Right renal pelvis (tissue), 4 donors: ENCODE results near the gene OCLN. TPM values are rescaled to one million over a fixed set of nuclear protein-coding genes. Genes with fewer than 3 reads are reported as not detected.
A peak's percentile ranks its signal among the peaks of the same experiment; 100 is the strongest.
"Not testable (repeated sequence)": the region's sequence is repeated elsewhere in the genome, so short reads cannot be mapped to it uniquely, and the experiment has no call there.

Source experiments
- DNase-seq, 4 donors: peaks; one replicate each; pipeline ENCODE4 v3.0.0-alpha.2; 2013; ENCODE audit warnings: low read depth in 4 of 4, low spot score in 3 of 4, missing footprints in 1 of 4
- polyA plus RNA-seq, 4 donors: library from polyadenylated mRNA; unstranded; fragments of 120-200 nt; gene quantifications; one replicate each; pipeline ENCODE4 v1.2.1, GENCODE V29; 2013; ENCODE audit not compliant: insufficient read length in 4 of 4

OCLN gene
- polyA plus RNA-seq, 4 donors: 32.2 to 48.3 (median 42.9) TPM

GRCh38 chr5:69491027-69491426 is 1.6 kb upstream of the OCLN start:
- DNase-seq: no peak

DNA sequence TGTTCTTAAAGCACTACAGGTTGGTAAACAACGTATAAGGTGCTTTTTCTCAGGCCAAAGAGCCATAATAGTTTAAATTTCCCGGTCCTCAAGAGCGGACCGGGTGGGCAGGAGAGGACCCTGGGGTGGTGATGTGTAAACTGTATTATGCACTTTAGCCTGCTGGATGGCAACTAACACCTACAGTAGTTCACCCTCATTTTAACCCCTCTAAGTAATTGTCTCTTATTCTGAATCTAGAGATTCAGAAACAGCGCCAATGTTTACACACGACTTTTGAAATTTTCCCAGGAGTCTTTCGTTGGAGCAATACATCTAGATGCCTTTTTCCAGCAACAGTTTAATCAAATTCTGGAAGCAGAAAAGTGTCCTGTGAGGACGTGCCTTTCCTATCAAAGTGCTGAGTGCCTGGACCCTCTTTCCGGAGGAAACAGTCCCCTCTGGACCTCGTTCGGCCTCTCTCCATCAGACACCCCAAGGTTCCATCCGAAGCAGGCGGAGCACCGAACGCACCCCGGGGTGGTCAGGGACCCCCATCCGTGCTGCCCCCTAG is 676 bp upstream of the OCLN start:
- DNase-seq: no peak

DNA sequence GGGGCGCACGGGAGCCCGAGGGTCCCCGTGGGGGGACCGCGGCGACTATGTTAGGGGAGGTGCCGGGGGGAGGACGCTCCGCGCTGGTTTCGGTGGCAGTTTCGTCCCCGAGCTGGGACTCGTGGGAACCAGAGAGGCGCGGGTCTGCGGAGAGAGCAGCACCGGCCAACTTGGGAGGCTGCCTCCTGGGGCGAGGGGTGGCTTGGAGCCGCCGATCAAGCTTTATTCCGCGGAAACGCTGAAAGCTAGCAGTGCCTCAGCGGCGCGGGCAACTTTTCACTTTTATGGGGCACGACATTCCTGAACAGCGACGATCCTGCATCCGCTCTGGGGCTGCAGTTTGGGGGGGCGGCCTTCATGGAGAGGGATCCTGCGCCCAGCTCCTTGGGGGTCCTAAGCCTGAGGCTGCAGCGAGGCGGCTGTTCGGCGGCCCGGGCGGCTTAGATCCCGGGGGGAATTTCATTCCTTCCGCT is 369 bp downstream of the OCLN start:
- DNase-seq: no peak

GRCh38 chr5:69493396-69494133 is 975 bp downstream of the OCLN start:
- peak in 1 of 4 donors; percentile 28 for DNase-seq

- DNase-seq: no peak
Observed at GRCh38 chr5:69494452-69494851, 1.9 kb downstream of the OCLN start.

- no peak for DNase-seq
Observed at GRCh38 chr5:69497006-69497520, 4.5 kb downstream of the OCLN start.

- no peak for DNase-seq
Observed at GRCh38 chr5:69498384-69498783, 5.8 kb downstream of the OCLN start.

DNA sequence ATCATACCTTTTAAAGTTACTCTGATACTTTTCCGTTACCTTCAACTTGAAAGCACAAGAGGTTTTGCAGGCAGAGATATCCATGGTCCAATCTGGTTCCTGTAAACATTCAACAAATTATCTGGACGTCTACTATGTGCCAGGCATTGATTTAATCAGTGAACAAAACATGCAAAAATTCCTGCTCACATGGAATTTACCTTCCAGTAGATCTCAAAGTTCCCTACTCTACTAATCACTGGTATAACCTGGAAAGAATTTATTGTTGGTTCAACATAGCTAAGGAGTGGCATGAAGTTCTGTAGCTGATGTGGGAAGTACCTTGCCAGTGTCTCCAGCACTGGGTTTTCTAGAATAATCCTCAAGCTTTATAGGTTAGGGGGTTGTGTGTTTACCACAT is 9.8 kb downstream of the OCLN start:
- no peak for DNase-seq

GRCh38 chr5:69502767-69503488 is 10.3 kb downstream of the OCLN start:
- no peak for DNase-seq

GRCh38 chr5:69504036-69504435 is 11.4 kb downstream of the OCLN start:
- DNase-seq: no peak

DNA sequence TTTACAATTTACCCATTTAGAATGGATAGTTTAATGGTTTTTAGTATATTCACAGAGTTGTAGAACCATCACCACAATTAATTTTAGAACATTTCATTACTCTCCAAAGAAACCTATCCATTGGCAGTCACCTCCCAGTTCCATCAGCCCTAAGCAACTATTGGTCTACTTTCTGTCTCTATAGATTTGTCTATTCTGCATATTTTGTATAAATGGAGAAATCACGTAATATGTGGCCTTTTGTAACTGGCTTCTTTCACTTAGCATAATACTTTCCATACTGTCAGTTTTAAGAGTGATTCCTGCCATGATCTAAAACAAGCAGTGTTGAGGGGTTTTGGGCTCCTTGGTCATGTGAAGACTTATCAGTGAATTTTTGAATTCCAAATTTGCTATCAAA is 12.7 kb downstream of the OCLN start:
- no peak for DNase-seq

DNA sequence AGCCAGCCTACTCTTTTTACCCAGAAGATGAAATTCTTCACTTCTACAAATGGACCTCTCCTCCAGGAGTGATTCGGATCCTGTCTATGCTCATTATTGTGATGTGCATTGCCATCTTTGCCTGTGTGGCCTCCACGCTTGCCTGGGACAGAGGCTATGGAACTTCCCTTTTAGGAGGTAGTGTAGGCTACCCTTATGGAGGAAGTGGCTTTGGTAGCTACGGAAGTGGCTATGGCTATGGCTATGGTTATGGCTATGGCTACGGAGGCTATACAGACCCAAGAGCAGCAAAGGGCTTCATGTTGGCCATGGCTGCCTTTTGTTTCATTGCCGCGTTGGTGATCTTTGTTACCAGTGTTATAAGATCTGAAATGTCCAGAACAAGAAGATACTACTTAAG is 16.6 kb downstream of the OCLN start:
- DNase-seq: no peak

- DNase-seq: no peak
Observed at GRCh38 chr5:69510694-69511093, 18.1 kb downstream of the OCLN start.

DNA sequence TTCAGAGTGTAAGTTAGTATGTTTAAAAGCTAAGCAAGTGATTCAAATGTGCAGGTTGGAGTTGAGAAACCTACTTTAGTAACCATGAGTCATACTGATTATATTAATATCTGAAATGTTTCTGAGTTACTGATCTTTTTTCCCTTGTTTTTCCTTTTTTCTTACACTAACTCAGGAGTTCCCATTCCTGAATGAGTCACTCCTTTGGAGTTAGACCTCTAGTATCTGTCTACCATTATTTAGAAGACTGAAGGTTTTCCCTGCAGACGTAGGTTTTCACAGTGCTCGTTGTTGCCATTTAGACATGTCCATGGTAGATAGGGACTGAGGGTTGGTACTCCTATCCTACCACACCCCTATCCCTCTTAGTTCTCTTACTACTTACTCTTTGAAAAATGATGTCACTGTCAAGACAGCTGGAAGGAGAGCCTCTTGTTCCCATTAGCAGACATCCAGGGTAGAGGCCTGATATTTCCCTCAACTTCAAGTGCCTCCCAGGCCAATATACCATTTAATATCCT is 20.2 kb downstream of the OCLN start:
- no peak for DNase-seq

GRCh38 chr5:69515570-69515969 is 23.0 kb downstream of the OCLN start:
- DNase-seq: not testable (repeated sequence)

DNA sequence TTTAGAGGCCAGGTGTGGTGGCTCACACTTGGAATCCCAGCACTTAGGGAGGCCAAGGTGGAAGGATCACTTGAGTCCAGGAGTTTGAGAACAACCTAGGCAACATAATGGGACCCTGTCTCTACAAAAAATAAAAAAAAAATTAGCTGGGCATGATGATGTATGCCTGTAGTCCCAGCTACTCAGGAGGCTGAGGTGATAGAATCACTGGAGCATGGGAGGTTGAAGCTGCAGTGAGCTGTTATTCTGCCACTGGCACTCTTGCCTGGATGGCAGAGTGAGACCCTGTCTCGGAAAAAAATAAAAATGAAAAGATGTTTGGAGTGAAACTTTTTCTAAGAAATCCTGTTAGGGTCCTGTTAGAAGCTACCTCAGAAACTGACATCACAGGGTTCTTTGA is 24.2 kb downstream of the OCLN start:
- DNase-seq: no peak

DNA sequence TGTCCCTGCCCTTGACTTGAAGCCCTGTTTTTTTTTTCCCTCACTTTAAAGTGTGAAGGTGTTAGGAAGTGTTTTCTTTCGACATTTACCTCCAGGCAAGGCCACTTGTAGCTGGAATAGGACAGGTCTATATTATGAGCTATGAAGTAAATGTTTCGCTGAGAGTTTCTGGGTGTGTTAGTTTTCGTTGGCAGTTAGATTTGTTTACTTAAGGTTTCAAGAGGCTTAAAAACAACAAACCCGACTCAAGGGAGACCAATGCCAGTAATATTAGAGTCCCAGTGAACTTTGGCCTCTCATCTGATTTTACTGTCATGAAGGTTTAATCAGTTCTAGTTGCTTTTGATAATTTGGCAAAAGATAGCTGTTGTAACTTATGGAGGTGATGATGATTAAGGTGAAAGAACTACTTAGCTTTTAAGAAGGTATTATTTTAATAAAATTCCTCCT is 25.2 kb downstream of the OCLN start:
- DNase-seq: no peak

DNA sequence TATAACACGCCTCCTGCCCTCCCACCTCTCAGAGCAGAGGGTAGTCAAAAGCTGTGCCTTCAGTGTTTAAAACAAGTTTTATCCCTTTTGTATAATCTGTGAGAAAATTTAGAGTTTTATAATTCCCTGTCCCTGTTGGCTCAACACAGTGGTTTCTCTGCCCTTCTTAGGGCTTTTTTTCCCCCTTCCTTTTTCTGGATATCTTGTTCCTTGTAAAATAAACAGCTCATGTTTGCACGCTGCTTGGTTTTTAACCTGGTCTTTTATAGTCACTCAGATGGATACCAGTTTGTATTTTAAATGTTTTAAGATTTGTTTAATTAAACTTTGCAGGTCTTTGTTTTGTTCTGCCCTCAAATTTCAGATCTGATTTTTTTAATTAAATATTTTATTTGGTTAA is 26.7 kb downstream of the OCLN start:
- no peak for DNase-seq

- no peak for DNase-seq
Observed at GRCh38 chr5:69522035-69522434, 29.4 kb downstream of the OCLN start.

DNA sequence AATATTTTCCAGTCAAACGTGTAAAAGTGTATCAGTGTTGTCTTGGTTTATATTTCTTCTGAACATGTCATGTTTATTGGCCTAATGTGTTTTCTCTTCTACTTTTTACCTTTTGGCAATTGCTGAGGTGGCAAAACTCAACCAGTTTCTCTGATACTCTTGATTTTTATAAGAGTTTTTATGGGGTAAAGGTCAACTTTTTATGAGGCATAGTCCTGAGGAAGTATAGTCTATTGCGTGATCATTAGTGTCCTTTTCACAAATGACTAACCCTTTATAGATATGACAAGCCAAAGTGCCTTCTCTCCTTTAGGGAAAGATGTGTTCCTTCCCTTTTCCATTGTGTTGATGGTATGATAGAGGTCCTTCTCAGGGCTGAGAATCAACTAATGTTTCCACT is 32.9 kb downstream of the OCLN start:
- no peak for DNase-seq

DNA sequence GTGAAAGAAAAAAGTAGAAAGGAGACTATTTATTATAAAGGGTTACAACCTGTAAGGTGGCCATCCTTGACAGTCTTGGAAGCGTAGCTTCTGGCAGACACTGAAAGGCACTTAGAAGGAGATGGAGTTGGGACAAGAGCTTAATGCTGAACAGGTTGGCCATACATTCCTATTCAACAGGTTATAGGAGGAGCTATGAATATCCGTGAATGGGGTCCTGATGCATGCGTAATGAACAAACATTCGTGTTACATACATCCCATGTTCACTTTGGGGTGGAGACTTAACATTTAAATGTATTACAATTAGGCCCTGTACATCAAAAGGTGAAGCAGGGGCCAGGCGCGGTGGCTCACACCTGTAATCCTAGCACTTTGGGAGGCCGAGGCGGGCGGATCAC is 34.1 kb downstream of the OCLN start:
- DNase-seq: no peak
